Activated T-cell treated with anti-CD3 and anti-CD28 coated beads, Interleukin-2, amount 50 U/mL, for 24 hours (primary cell): ENCODE measurements around the gene ASTN2.
"Not testable (repeated sequence)": the region's sequence is repeated elsewhere in the genome, so short reads cannot be mapped to it uniquely, and the experiment has no call there.

Experiments
- DNase-seq: peaks from one replicate; pipeline ENCODE4 v3.0.0-alpha.2; 2020
- H3K27ac Mint-ChIP-seq: 2 replicates; pipeline ENCODE4 v1.8.0; 2020; ENCODE audit warnings: mild to moderate bottlenecking, mixed read lengths
- H3K27me3 Mint-ChIP-seq: 2 replicates; pipeline ENCODE4 v1.8.0; 2020; ENCODE audit warnings: mixed read lengths
- H3K36me3 Mint-ChIP-seq: 2 replicates; pipeline ENCODE4 v1.8.0; 2020; ENCODE audit warnings: low read depth, mixed read lengths
- H3K4me1 Mint-ChIP-seq: 2 replicates; pipeline ENCODE4 v1.8.0; 2020; ENCODE audit warnings: low read depth, mixed read lengths
- H3K4me3 Mint-ChIP-seq: 2 replicates; pipeline ENCODE4 v1.8.0; 2020; ENCODE audit warnings: mild to moderate bottlenecking, moderate library complexity, mixed read lengths
- H3K9me3 Mint-ChIP-seq: 2 replicates; pipeline ENCODE4 v1.8.0; 2020; ENCODE audit warnings: mixed read lengths

ASTN2 gene

GRCh38 chr9:116939614-116940013, 475.2 kb downstream of the ASTN2 start:
- H3K27ac Mint-ChIP-seq = no peak overlapping the region
- H3K27me3 Mint-ChIP-seq = no peaks in the 10 kb centered on the region
- H3K4me1 Mint-ChIP-seq = no peaks in the 10 kb centered on the region
- H3K36me3 Mint-ChIP-seq = no peaks in the 10 kb centered on the region
- H3K4me3 Mint-ChIP-seq = no peak overlapping the region
- peaks cover 3% of the 10 kb centered on the region for H3K9me3 Mint-ChIP-seq
- DNase-seq = no peak

GRCh38 chr9:116939161-116939560, 475.7 kb downstream of the ASTN2 start:
- no peak overlapping the region for H3K4me3 Mint-ChIP-seq
- no peaks in the 10 kb centered on the region for H3K36me3 Mint-ChIP-seq
- H3K9me3 Mint-ChIP-seq = peaks cover 3% of the 10 kb centered on the region
- no peak for DNase-seq
- H3K4me1 Mint-ChIP-seq = no peaks in the 10 kb centered on the region
- H3K27me3 Mint-ChIP-seq = no peaks in the 10 kb centered on the region
- no peak overlapping the region for H3K27ac Mint-ChIP-seq

- H3K9me3 Mint-ChIP-seq = peaks cover 3% of the 10 kb centered on the region
Measured at GRCh38 chr9:116937361-116937760, 477.5 kb downstream of the ASTN2 start.

DNA sequence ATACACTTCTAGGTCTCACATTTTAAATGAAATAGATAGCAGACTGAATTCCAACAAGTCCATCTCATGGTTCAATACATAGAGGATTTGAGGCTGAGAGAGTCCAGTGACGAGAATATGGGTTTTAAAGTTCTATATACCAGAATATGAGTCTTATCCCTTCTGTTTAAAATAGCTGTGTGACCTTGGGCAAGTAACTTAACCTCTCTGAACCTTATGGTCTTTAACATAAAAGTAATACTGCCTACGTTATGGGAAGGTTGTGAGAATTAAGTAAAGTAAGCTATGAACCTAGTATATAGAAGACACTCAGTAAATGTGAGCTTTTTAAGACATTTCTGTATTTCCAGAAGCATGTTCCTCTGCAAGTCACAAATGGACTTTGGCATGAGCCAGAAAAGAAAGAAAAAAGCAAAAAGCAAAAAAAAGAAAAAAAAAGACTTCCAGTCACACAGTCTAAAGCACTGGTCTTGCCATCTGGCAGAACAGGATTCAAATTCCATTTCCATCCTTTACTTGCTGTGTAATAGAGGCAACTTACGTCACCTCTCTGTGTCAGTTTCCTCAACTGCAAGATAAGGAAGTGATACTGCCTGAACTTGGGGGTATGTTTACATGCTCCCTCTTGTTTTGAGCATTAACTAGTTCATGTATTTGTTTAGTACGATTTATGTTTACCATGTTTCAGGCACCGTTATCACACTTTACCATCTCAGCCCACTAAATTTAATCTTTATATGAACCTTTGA, 479.5 kb downstream of the ASTN2 start:
- Mint-ChIP-seq H3K4me3 (no peak overlapping the region), H3K9me3 (peaks cover 3% of the 10 kb centered on the region), H3K27me3 (no peaks in the 10 kb centered on the region), H3K27ac (no peak overlapping the region), H3K4me1 (no peaks in the 10 kb centered on the region), H3K36me3 (no peaks in the 10 kb centered on the region)
- no peak for DNase-seq

More at GRCh38 chr9:116937361-116937760, 477.5 kb downstream of the ASTN2 start:
- H3K4me3 Mint-ChIP-seq = no peak overlapping the region
- no peaks in the 10 kb centered on the region for H3K27me3 Mint-ChIP-seq
- no peak for DNase-seq
- H3K4me1 Mint-ChIP-seq = no peaks in the 10 kb centered on the region
- H3K27ac Mint-ChIP-seq = no peak overlapping the region
- H3K36me3 Mint-ChIP-seq = no peaks in the 10 kb centered on the region

GRCh38 chr9:116934131-116934530, 480.7 kb downstream of the ASTN2 start:
- Mint-ChIP-seq H3K4me3 (no peak overlapping the region), H3K9me3 (peaks cover 3% of the 10 kb centered on the region), H3K27ac (no peak overlapping the region), H3K36me3 (no peaks in the 10 kb centered on the region), H3K27me3 (peaks cover 4% of the 10 kb centered on the region), H3K4me1 (no peaks in the 10 kb centered on the region)
- DNase-seq = no peak

DNA sequence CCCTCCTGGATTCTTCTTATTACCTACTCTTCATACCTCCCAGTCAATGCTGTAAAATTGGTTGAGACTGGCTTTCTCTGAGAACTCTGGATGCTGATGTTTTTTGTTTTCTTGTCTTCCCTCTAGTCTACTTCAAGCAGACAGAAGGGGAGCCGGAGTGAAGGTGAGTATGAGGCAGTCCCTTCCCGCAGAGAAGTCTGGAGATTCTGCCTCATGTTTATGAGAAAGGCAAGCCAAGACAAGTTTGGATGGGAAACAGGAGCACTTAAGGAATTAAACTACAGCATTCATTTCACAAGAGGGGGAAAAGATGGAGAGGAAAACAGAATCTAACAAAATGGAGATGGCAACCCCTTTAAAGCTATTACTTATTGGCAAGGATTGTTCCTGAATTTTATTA, 481.6 kb downstream of the ASTN2 start:
- Mint-ChIP-seq H3K4me3 (no peak overlapping the region), H3K27me3 (peaks cover 4% of the 10 kb centered on the region), H3K36me3 (no peaks in the 10 kb centered on the region), H3K27ac (no peak overlapping the region), H3K4me1 (no peaks in the 10 kb centered on the region), H3K9me3 (peaks cover 3% of the 10 kb centered on the region)
- DNase-seq = no peak

DNA sequence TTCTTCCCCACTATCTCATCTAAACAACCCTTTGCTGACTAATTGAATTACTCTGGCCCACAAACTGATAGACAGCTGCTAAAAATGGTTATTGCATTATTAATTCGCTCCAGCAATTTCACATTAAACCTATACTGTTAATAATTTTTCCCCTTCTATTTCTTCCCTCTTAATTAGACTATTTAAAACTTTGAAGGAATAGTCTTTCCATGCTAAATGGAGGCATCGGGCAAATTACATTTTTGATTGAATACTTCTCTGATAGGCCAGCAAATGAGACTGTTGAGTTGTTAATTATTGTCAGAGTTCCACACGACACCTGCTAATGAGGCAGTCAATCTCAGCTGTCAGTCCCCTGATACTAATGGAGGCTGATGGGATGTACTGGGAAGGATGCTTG, 485.2 kb downstream of the ASTN2 start:
- Mint-ChIP-seq H3K9me3 (no peaks in the 10 kb centered on the region), H3K27ac (no peak overlapping the region), H3K4me1 (no peaks in the 10 kb centered on the region), H3K27me3 (peaks cover 4% of the 10 kb centered on the region), H3K4me3 (no peak overlapping the region), H3K36me3 (no peaks in the 10 kb centered on the region)
- DNase-seq = no peak

DNA sequence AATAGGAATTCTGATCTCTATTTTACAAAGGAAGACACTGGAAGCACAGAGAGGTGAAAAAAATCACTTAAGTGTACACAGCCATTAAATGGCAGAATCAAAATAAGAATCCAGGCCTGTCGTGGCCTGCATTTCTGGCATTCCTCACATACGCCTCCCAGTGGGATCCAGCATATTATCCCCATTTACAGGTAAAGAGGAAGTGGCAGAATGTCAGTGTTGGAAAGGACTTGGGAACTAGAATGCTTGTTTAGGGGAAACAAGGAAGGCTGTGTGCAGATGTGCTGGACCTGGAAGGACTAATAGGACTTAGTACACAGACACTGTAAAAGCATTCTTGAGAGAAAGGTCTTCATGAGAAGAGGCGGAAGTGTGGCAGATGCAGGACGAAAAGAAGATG, 486.0 kb downstream of the ASTN2 start:
- no peaks in the 10 kb centered on the region for H3K9me3 Mint-ChIP-seq
- peaks cover 4% of the 10 kb centered on the region for H3K27me3 Mint-ChIP-seq
- no peak for DNase-seq
- no peak overlapping the region for H3K27ac Mint-ChIP-seq
- no peaks in the 10 kb centered on the region for H3K4me1 Mint-ChIP-seq
- H3K4me3 Mint-ChIP-seq = no peak overlapping the region
- H3K36me3 Mint-ChIP-seq = no peaks in the 10 kb centered on the region

- no peaks in the 10 kb centered on the region for H3K9me3 Mint-ChIP-seq
- no peaks in the 10 kb centered on the region for H3K4me1 Mint-ChIP-seq
- no peak overlapping the region for H3K27ac Mint-ChIP-seq
- DNase-seq = no peak
- H3K27me3 Mint-ChIP-seq = peaks cover 4% of the 10 kb centered on the region
- no peaks in the 10 kb centered on the region for H3K36me3 Mint-ChIP-seq
- H3K4me3 Mint-ChIP-seq = no peak overlapping the region
Measured at GRCh38 chr9:116928289-116928688, 486.6 kb downstream of the ASTN2 start.

GRCh38 chr9:116927726-116928125, 487.1 kb downstream of the ASTN2 start:
- Mint-ChIP-seq H3K9me3 (no peaks in the 10 kb centered on the region), H3K27me3 (peaks cover 4% of the 10 kb centered on the region), H3K36me3 (no peaks in the 10 kb centered on the region), H3K4me3 (no peak overlapping the region), H3K27ac (no peak overlapping the region), H3K4me1 (no peaks in the 10 kb centered on the region)
- no peak for DNase-seq

- DNase-seq = no peak
- Mint-ChIP-seq H3K4me1 (no peaks in the 10 kb centered on the region), H3K4me3 (no peak overlapping the region), H3K27ac (no peak overlapping the region), H3K36me3 (no peaks in the 10 kb centered on the region), H3K9me3 (no peaks in the 10 kb centered on the region), H3K27me3 (peaks cover 4% of the 10 kb centered on the region)
Measured at GRCh38 chr9:116925121-116925520, 489.7 kb downstream of the ASTN2 start.

GRCh38 chr9:116924462-116925110, 490.3 kb downstream of the ASTN2 start:
- no peak overlapping the region for H3K27ac Mint-ChIP-seq
- no peak for DNase-seq
- no peaks in the 10 kb centered on the region for H3K9me3 Mint-ChIP-seq
- H3K4me1 Mint-ChIP-seq = no peaks in the 10 kb centered on the region
- H3K27me3 Mint-ChIP-seq = no peaks in the 10 kb centered on the region
- H3K36me3 Mint-ChIP-seq = no peaks in the 10 kb centered on the region
- H3K4me3 Mint-ChIP-seq = no peak overlapping the region

GRCh38 chr9:116917895-116918508, 496.9 kb downstream of the ASTN2 start:
- not testable (repeated sequence) for H3K4me1 Mint-ChIP-seq, H3K9me3 Mint-ChIP-seq, H3K4me3 Mint-ChIP-seq

GRCh38 chr9:116913536-116913935, 501.3 kb downstream of the ASTN2 start:
- Mint-ChIP-seq H3K27ac (no peak overlapping the region), H3K4me3 (no peak overlapping the region), H3K27me3 (no peaks in the 10 kb centered on the region), H3K9me3 (peaks cover 2% of the 10 kb centered on the region), H3K36me3 (no peaks in the 10 kb centered on the region), H3K4me1 (no peaks in the 10 kb centered on the region)
- DNase-seq = no peak

More at GRCh38 chr9:116917895-116918508, 496.9 kb downstream of the ASTN2 start:
- not testable (repeated sequence) for H3K27ac Mint-ChIP-seq, DNase-seq, H3K36me3 Mint-ChIP-seq, H3K27me3 Mint-ChIP-seq

- H3K9me3 Mint-ChIP-seq = no peaks in the 10 kb centered on the region
- no peaks in the 10 kb centered on the region for H3K4me1 Mint-ChIP-seq
- no peak overlapping the region for H3K4me3 Mint-ChIP-seq
- H3K27ac Mint-ChIP-seq = no peak overlapping the region
- no peak for DNase-seq
- H3K27me3 Mint-ChIP-seq = no peaks in the 10 kb centered on the region
- no peaks in the 10 kb centered on the region for H3K36me3 Mint-ChIP-seq
Measured at GRCh38 chr9:116910201-116910600, 504.7 kb downstream of the ASTN2 start.
